ENCODE measurements around the gene USH1G. TPM values are rescaled to one million over a fixed set of nuclear protein-coding genes. Genes with fewer than 3 reads are reported as not detected.

The USH1G gene
- polyA plus RNA-seq, 1 donor from 2014 or later, result not detected

- H3K27ac ChIP-seq (ENCODE audit: low read length), result no peak overlapping the region
These were observed 29.5 kb upstream of the USH1G start for GRCh38 chr17:74952431-74953133.

More at GRCh38 chr17:74952431-74953133, 29.5 kb upstream of the USH1G start:
- no peaks in the 10 kb centered on the region for H4K20me1 ChIP-seq (ENCODE audit: insufficient read depth)
- no peaks in the 10 kb centered on the region for H3K79me2 ChIP-seq (replicated peaks; ENCODE audit: insufficient read depth, low read length)
- TF ChIP-seq TAF1 (IDR thresholded peaks at IDR 0.05; ENCODE audit: low read depth) (no peak), MXI1 (conservative IDR thresholded peaks at IDR 0.05; ENCODE audit: poor library complexity, severe bottlenecking) (no peak), EP300 (conservative IDR thresholded peaks at IDR 0.05; ENCODE audit: poor library complexity, severe bottlenecking) (no peak), RAD21 (conservative IDR thresholded peaks at IDR 0.05) (no peak), CTCF (IDR thresholded peaks at IDR 0.05; ENCODE audit: poor library complexity, severe bottlenecking) (no peak), REST (IDR thresholded peaks at IDR 0.05; ENCODE audit: borderline replicate concordance) (no peak), POLR2AphosphoS5 (IDR thresholded peaks at IDR 0.05) (no peak), SMC3 (conservative IDR thresholded peaks at IDR 0.05; ENCODE audit: poor library complexity) (no peak), EZH2 (IDR thresholded peaks at IDR 0.05; ENCODE audit: borderline replicate concordance, insufficient read depth, low read length, poor library complexity, severe bottlenecking) (no peak)
- H3F3A ChIP-seq (ENCODE audit: insufficient read depth, low read length, poor library complexity, severe bottlenecking), result no peaks in the 10 kb centered on the region
- H3K4me2 ChIP-seq (ENCODE audit: low read length), result no peak overlapping the region
- no peaks in the 10 kb centered on the region for H3K36me3 ChIP-seq (ENCODE audit: insufficient read depth, low read length)
- no peak overlapping the region for H3K9ac ChIP-seq (ENCODE audit: low read length)
- no peaks in the 10 kb centered on the region for H3K27me3 ChIP-seq (ENCODE audit: insufficient read depth, low read depth, low read length)
- no peaks in the 10 kb centered on the region for H3K9me2 ChIP-seq (ENCODE audit: insufficient read depth, low read length)
- H3K9me3 ChIP-seq (ENCODE audit: low read length), result no peaks in the 10 kb centered on the region
- no peak overlapping the region for H2AFZ ChIP-seq (ENCODE audit: low read depth, low read length)
- no peak overlapping the region for H3K4me3 ChIP-seq (ENCODE audit: low read length)

Data from neural cell (in vitro differentiated cells).